ENCODE data around the gene PTGS1.

GRCh38 chr9:122379340-122379739, 8.5 kb downstream of the PTGS1 start:
- TF ChIP-seq TCF7L2 (IDR thresholded peaks at IDR 0.05; ENCODE audit: low read depth, low read length) (no peak), CTCF (IDR thresholded peaks at IDR 0.05) (no peak; the same call in 1 of the 2 replicates)
